Measurements from ENCODE around the gene SRGAP2. TPM values are rescaled to one million over a fixed set of nuclear protein-coding genes. Genes with fewer than 3 reads are reported as not detected.
A peak's percentile ranks its signal among the peaks of the same experiment; 100 is the strongest.
"Not testable (repeated sequence)": the region's sequence is repeated elsewhere in the genome, so short reads cannot be mapped to it uniquely, and the experiment has no call there.

SRGAP2 gene
- 100 to 1,000 TPM in 3 of 4 donors, 10 to 100 TPM in 1; 80.1 to 178 (median 116) TPM for total RNA-seq

DNA sequence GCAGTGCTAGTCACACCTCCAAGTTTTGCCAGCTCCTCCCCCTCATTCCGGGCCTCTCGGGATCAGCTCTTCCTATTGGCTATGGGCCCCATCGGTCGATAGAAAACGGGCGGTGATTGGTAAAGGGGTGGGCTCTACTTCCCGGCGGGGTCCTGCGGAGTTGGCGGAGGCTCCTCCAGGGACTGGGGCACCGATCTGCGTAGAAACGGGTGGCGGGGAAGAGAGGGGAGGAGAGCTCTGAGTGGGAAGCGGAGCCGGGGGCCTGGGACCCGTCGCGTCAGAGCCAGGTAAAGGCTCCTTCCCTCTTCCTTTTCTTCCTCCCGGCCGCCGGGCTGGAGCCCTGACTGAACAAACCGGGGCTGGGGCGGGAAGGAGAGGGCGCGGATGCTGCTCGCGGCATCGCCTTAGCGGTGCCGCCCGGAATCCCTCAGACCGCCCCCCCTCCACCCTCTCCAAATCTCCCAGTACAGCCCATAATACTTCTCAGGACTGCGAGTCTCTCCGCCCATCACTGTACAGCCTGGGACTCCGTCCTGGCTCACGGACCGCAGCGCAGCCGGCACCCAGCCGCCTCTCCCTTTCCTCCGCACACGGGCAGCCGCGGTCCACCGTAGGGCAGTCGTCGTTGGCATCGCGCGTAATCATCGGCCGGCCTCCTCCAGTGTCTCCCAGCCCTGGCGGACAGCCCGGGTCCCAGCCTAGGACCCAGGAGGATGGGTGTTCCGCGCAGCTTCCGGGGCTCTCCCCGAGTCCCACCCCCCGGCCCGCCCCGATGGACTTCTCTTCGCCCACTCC is at the start of gene SRGAP2:
TSS of gene SRGAP2 (plus strand) at position 178 of the 795 bp plus-strand sequence. CDS start 2,430 bp downstream, outside the sequence.
- peak; percentile 82 to 83 for DNase-seq (ENCODE audit: low spot score in 2 of 2)
- not testable (repeated sequence) for H3K27me3 ChIP-seq, H3K4me1 ChIP-seq, H3K36me3 ChIP-seq, H3K9me3 ChIP-seq
- WGBS: no CpG with 5 or more reads among the region's 63 CpGs
- H3K4me3 ChIP-seq: peak within 1 kb of the TSS; percentile 59
- peak within 1 kb of the TSS; percentile 90 for H3K27ac ChIP-seq

DNA sequence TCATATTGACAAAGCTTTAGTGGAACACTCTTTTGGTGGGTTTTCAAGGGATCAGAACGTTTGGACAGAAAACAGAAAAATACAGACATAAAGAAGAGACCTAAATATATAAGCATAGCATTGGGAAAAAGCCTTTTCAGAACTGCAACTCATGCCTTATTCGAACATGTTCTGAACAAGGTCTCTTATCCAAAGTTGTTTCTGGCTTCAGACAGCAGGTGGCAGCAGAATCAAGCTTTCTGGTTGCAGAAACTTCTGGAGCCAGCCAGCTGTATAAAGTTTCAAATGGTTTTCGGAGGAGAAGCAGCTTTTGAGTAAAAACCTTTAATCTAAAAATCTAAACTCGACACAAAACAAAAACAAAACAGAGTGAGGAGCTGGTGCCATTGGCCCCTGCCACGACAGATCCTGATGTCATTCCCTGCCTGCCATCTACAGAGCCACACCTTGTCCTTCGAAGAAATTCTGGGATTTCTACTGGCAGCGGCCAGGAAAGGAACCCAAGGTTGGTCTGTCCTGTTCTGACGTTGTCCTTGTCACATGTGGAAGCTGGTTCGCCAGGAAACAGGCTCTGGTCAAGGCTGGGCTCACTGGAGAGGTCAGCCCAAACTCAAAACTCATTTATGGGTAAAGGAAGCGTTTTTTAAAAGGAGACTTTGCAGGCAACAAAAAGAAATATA is 35.9 kb upstream of the SRGAP2 start:
- H3K9me3 ChIP-seq; DNase-seq (ENCODE audit: low spot score in 2 of 2); H3K27ac ChIP-seq; H3K4me3 ChIP-seq; H3K4me1 ChIP-seq; H3K27me3 ChIP-seq; H3K36me3 ChIP-seq: not testable (repeated sequence)
- peak in 1 of 2 donors; percentile 17 for TF ChIP-seq CTCF (IDR thresholded peaks at IDR 0.05)
- 25% methylated on average over 4 of the region's 10 CpGs for WGBS

GRCh38 chr1:206169794-206170193 is 33.5 kb upstream of the SRGAP2 start:
- H3K4me3 ChIP-seq; H3K36me3 ChIP-seq; H3K9me3 ChIP-seq; DNase-seq (ENCODE audit: low spot score in 2 of 2); H3K4me1 ChIP-seq; H3K27me3 ChIP-seq; H3K27ac ChIP-seq: not testable (repeated sequence)
- WGBS: 34% methylated on average over 2 of the region's 3 CpGs

GRCh38 chr1:206173110-206173719 is 30.1 kb upstream of the SRGAP2 start:
- DNase-seq (ENCODE audit: low spot score in 2 of 2); H3K4me3 ChIP-seq; H3K27ac ChIP-seq; H3K27me3 ChIP-seq; H3K36me3 ChIP-seq; H3K4me1 ChIP-seq; H3K9me3 ChIP-seq: not testable (repeated sequence)
- no CpG with 5 or more reads among the region's 2 CpGs for WGBS

GRCh38 chr1:206174182-206174868 is 29.0 kb upstream of the SRGAP2 start:
- not testable (repeated sequence) for H3K27ac ChIP-seq; DNase-seq (ENCODE audit: low spot score in 2 of 2); H3K4me3 ChIP-seq; H3K4me1 ChIP-seq; H3K27me3 ChIP-seq; H3K36me3 ChIP-seq; H3K9me3 ChIP-seq
- WGBS: 85% methylated on average over 5 of the region's 7 CpGs

GRCh38 chr1:206175459-206176113 is 27.8 kb upstream of the SRGAP2 start:
- H3K27me3 ChIP-seq; H3K9me3 ChIP-seq; H3K36me3 ChIP-seq; H3K4me3 ChIP-seq; DNase-seq (ENCODE audit: low spot score in 2 of 2); H3K4me1 ChIP-seq: not testable (repeated sequence)
- peak overlapping the region; percentile 38 for H3K27ac ChIP-seq
- 10% methylated on average over 1 of the region's 4 CpGs for WGBS

DNA sequence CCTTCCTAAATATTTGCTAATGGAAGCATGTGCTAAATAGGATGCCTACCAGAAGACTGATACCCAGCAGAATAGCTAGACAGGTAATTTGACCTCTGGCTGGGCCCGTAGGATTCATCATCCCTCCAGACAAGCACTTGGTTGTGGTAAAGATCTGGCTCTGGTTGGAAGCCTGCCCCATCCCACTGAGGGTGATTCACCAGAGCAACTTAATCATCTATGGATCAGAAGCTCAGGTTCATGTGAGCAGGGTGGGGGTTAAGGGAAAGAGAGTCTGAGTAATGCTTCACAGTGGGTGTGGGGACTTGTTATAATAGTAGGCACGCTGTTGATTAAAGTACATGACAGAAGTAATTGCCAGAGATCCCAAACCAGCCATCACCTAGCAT is 27.2 kb upstream of the SRGAP2 start:
- H3K4me3 ChIP-seq, H3K4me1 ChIP-seq, H3K9me3 ChIP-seq, H3K27ac ChIP-seq, H3K27me3 ChIP-seq, H3K36me3 ChIP-seq: not testable (repeated sequence)
- WGBS: no CpG with 5 or more reads among the region's 2 CpGs
- peak in 1 of 2 donors; percentile 61 for DNase-seq (ENCODE audit: low spot score in 2 of 2)

- H3K27ac ChIP-seq; H3K36me3 ChIP-seq; H3K4me3 ChIP-seq; H3K4me1 ChIP-seq; H3K9me3 ChIP-seq; H3K27me3 ChIP-seq; DNase-seq (ENCODE audit: low spot score in 2 of 2): not testable (repeated sequence)
- 90% methylated on average over 8 of the region's 9 CpGs for WGBS
Observed at GRCh38 chr1:206178061-206178989, 25.0 kb upstream of the SRGAP2 start.

DNA sequence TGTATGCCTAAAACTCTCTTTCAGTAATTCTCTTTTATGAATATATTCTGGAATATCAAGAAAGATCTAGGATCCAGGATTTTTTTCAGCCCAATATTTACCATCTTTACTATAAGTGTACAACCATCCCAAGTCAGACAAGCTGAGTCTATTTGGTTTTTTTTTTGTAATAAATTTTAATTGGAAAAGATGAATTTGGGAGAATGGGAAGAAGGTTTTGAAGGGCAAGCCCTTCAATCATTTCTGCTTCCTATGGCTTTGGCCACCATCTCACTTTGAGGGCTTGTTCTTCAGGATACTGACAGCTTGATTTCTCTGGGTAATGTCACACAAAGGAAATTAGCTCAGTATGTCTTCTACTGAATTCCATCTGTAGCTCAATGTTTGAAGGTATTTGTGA is 23.7 kb upstream of the SRGAP2 start:
- DNase-seq (ENCODE audit: low spot score in 2 of 2); H3K27ac ChIP-seq; H3K4me1 ChIP-seq; H3K9me3 ChIP-seq; H3K36me3 ChIP-seq; H3K4me3 ChIP-seq; H3K27me3 ChIP-seq: not testable (repeated sequence)

GRCh38 chr1:206182368-206183317 is 20.7 kb upstream of the SRGAP2 start:
- H3K27me3 ChIP-seq; H3K4me1 ChIP-seq; H3K9me3 ChIP-seq; H3K36me3 ChIP-seq; H3K27ac ChIP-seq; DNase-seq (ENCODE audit: low spot score in 2 of 2); H3K4me3 ChIP-seq: not testable (repeated sequence)
- 75% methylated on average over 4 of the region's 6 CpGs for WGBS

DNA sequence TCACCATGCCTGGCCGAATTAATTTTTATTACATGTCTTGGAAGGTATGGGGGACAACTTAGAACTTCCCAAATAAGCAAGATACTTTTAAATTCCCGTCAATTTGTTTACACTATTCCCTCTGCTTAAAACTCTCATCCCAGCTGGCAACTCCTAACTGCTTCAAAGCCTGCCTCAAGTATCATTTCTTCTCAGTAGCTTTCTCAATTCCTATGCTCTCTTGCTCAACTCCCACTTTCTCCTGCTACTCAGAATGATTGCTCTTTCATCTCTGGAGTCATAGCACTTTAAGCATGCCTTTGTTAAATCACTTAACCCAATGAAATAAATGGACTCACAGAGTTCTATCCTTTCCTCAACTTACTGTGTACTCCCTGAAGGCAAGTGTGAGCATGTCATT is 19.6 kb upstream of the SRGAP2 start:
- not testable (repeated sequence) for H3K4me1 ChIP-seq; H3K27ac ChIP-seq; DNase-seq (ENCODE audit: low spot score in 2 of 2); H3K36me3 ChIP-seq; H3K27me3 ChIP-seq; H3K9me3 ChIP-seq; H3K4me3 ChIP-seq
- no CpG with 5 or more reads among the region's 2 CpGs for WGBS
